WERI-Rb-1 (cell line): Measurements from ENCODE around the gene KBTBD12.

Source experiments
- DNase-seq: peaks from one replicate; pipeline ENCODE4 v3.0.0-alpha.2; 2020
- H3K27ac ChIP-seq: fragments of 250-450 bp; sonication (Bioruptor Pico); 2 replicates; pipeline ENCODE4 v1.5.1; 2020; ENCODE audit warnings: mild to moderate bottlenecking, moderate library complexity
- H3K27me3 ChIP-seq: fragments of 250-450 bp; sonication (Bioruptor Pico); 2 replicates; pipeline ENCODE4 v1.5.1; 2021; ENCODE audit warnings: mild to moderate bottlenecking, low read depth, moderate library complexity; ENCODE audit not compliant: insufficient read depth, severe bottlenecking
- H3K36me3 ChIP-seq: fragments of 250-450 bp; sonication (Bioruptor Pico); 2 replicates; pipeline ENCODE4 v1.5.1; 2020; ENCODE audit warnings: mild to moderate bottlenecking, moderate library complexity
- H3K4me3 ChIP-seq: 2 replicates; pipeline ENCODE4 v1.5.1; 2011; ENCODE audit warnings: low read depth, mild to moderate bottlenecking, control low read depth, low read length
- H3K9me3 ChIP-seq: fragments of 250-450 bp; sonication (Bioruptor Pico); 2 replicates; pipeline ENCODE4 v1.5.1; 2021; ENCODE audit warnings: mild to moderate bottlenecking, moderate library complexity; ENCODE audit not compliant: severe bottlenecking
- TF ChIP-seq, protein P1 (sequence below): IDR thresholded peaks from 2 replicates; pipeline ENCODE4 v1.5.1; 2011; ENCODE audit warnings: low read depth, mild to moderate bottlenecking, control low read depth, inconsistent platforms, low read length

KBTBD12 gene

DNA sequence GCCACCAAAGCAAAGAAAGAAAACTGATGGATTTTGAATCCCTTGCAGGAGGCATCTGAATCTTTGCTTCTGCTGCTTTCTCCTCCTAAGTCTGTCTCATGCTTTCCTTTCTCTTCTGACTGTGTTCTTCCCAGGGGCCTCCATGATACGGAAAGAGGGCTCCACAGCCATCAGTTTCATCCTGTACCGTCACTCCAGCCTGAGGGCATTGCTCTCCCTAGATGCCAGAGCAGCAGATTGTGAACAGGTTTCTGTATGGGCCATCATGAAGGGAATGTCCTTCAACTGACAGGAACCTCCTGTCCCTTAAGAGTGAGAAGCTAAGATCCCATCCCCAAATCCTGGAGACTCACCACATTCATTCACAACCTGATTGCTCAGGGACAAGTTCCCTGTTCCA is 59.2 kb downstream of the KBTBD12 start:
- Histone ChIP-seq H3K27ac (no peak overlapping the region), H3K9me3 (no peaks in the 10 kb centered on the region), H3K27me3 (no peaks in the 10 kb centered on the region), H3K4me3 (no peak overlapping the region), H3K36me3 (no peaks in the 10 kb centered on the region)
- no peak for DNase-seq
- TF ChIP-seq, protein P1, sequence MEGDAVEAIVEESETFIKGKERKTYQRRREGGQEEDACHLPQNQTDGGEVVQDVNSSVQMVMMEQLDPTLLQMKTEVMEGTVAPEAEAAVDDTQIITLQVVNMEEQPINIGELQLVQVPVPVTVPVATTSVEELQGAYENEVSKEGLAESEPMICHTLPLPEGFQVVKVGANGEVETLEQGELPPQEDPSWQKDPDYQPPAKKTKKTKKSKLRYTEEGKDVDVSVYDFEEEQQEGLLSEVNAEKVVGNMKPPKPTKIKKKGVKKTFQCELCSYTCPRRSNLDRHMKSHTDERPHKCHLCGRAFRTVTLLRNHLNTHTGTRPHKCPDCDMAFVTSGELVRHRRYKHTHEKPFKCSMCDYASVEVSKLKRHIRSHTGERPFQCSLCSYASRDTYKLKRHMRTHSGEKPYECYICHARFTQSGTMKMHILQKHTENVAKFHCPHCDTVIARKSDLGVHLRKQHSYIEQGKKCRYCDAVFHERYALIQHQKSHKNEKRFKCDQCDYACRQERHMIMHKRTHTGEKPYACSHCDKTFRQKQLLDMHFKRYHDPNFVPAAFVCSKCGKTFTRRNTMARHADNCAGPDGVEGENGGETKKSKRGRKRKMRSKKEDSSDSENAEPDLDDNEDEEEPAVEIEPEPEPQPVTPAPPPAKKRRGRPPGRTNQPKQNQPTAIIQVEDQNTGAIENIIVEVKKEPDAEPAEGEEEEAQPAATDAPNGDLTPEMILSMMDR = no peak

DNA sequence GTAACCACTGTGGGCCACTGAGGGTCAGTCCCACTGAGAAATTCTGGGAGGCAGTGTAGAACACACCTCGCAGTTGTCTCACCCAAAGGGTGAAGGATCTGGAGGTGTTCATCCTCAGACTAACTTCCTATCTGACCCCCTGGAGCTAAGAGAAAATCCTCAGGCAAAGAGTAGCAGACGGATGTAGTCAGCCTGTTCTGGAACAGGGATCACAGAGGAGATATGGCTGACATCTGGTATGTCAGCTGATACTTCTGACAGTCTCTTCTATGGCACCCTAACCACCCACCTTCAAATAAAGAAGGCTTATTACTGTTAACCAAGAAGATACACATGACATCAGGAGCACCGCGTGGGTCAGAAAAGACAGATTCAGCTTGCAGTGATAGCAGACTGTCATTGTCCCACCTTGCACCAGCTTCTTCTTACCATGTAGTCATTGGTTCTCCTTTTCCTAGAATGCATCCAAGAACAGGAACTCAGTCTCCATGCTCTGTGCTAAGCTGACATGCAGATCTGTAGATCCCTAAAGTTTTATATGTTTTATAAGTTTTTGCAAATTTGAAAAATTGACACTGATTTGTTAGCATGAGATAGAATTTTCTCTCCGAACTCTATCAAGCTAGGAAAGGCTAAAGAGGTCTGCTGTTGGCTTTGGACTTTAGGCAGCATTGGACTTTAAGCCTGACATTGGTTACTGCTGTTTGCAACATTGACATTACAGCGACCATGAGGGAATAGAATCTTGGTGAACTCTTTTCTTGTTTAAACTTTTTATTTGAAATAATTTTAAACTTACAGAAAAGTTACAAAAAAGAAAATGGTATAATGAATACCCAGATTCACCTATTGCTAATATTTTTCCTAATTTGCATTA is 60.4 kb downstream of the KBTBD12 start:
- H3K9me3 ChIP-seq = no peaks in the 10 kb centered on the region
- no peak for DNase-seq

DNA sequence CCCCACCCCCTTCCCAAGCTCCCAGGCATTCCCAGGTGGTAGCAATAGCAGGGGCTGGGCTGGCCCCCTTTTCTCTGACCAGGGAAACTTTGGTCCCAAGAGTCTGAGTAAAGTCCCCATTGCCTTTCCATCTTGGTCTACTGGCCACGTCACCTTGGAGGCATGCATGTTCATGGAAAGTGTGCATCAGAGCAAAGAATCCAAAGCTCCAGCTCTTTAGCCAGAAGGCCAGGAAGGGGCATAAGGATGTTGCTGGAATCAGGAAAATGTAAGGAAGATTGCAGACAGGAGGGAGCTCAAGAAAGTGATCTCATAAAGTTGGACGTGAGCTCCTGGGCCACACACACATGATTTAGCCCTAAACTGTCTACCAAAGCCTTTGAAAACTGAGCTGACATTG is 63.6 kb downstream of the KBTBD12 start:
- Histone ChIP-seq H3K27ac (no peak overlapping the region), H3K4me3 (no peak overlapping the region), H3K27me3 (no peaks in the 10 kb centered on the region), H3K9me3 (no peaks in the 10 kb centered on the region), H3K36me3 (no peaks in the 10 kb centered on the region)
- TF ChIP-seq, protein P1 = no peak
- no peak for DNase-seq

More for the DNA sequence above, 60.4 kb downstream of the KBTBD12 start:
- TF ChIP-seq, protein P1 = no peak
- no peaks in the 10 kb centered on the region for H3K27me3 ChIP-seq
- no peaks in the 10 kb centered on the region for H3K36me3 ChIP-seq
- no peak overlapping the region for H3K27ac ChIP-seq
- no peak overlapping the region for H3K4me3 ChIP-seq

DNA sequence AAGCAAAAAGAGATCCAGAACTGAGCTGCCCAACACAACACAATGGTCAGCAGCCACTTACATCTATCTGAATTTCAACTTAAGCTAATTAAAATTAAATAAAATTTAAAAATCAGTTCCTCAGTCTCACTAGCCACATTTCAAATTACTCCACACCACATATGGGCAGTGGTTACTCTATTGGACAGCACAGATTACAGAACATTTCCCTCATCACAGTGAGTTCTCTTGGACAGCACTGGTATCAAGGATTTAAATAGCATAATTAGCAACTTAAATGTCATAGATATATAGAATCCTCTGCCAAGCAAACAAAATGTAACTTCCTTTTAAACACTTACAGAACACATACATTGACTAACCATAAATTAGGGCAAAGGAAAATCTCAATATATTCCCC is 64.4 kb downstream of the KBTBD12 start:
- no peaks in the 10 kb centered on the region for H3K27me3 ChIP-seq
- TF ChIP-seq, protein P1 = no peak
- H3K9me3 ChIP-seq = no peaks in the 10 kb centered on the region
- no peak overlapping the region for H3K4me3 ChIP-seq
- no peaks in the 10 kb centered on the region for H3K36me3 ChIP-seq
- DNase-seq = no peak
- no peak overlapping the region for H3K27ac ChIP-seq

DNA sequence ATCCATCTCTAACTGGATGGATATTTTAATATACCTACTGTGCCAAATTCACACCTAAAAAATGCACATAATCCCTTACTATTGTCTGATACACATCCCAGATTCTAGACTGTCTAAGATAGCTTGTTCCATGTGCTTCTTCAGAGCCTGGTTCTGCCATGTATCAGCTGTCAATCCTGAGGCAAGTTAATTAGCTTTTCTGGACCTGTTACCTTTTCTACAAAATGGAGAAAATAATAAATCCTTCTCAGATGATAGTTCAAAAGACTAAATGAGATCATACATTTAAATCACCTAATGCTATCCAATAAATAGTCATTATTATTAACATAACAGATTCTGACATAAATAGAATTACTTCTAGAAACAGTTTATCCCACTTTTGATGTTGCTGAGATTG is 66.1 kb downstream of the KBTBD12 start:
- Histone ChIP-seq H3K36me3 (no peaks in the 10 kb centered on the region), H3K9me3 (no peaks in the 10 kb centered on the region), H3K27ac (no peak overlapping the region), H3K27me3 (no peaks in the 10 kb centered on the region), H3K4me3 (no peak overlapping the region)
- TF ChIP-seq, protein P1 = no peak
- no peak for DNase-seq

DNA sequence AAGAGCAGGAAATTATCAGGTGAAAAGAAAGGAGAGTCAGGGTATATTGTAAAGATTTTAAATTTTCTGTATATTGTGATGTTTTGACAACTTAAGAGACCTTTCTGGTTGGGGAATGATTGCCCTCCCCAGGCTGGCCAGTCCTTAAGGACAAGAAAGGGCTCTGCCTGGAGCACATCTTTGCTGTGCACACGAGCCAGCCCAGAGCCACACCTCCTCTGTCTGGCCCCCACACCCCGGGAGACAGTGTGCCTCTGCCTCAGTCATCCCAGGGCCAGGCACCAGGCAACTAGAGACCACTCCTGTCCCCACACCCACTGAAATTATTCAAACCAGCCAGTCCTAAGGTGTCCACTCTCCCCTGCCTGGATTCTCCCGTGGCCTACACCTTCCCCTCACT is 67.1 kb downstream of the KBTBD12 start:
- Histone ChIP-seq H3K4me3 (no peak overlapping the region), H3K9me3 (no peaks in the 10 kb centered on the region), H3K27me3 (no peaks in the 10 kb centered on the region), H3K27ac (no peak overlapping the region), H3K36me3 (no peaks in the 10 kb centered on the region)
- DNase-seq = no peak
- TF ChIP-seq, protein P1 = no peak
